Mucosa of descending colon (tissue), 3 donors: Measurements from ENCODE around the gene DDX24. TPM values are rescaled to one million over a fixed set of nuclear protein-coding genes. Genes with fewer than 3 reads are reported as not detected.

Experiments used
- ATAC-seq: fragments of 200-7000 bp; cut with Tn5 transposase; one replicate; pipeline ENCODE4 v1.9.1; 2020; ENCODE audit warnings: mild to moderate bottlenecking, moderate library complexity
- DNase-seq, 3 donors: peaks; one replicate each; pipeline ENCODE4 v3.0.0-alpha.2; 2020
- H3K36me3 ChIP-seq: fragments of 200-600 bp; one replicate; pipeline ENCODE4 v1.8.0; 2021; ENCODE audit warnings: low read depth, mild to moderate bottlenecking
- H3K4me1 ChIP-seq: fragments of 200-600 bp; one replicate; pipeline ENCODE4 v1.8.0; 2021; ENCODE audit warnings: low read depth, mild to moderate bottlenecking
- H3K4me3 ChIP-seq: fragments of 200-600 bp; one replicate; pipeline ENCODE4 v1.8.0; 2021; ENCODE audit warnings: mild to moderate bottlenecking
- H3K9me3 ChIP-seq: fragments of 200-600 bp; one replicate; pipeline ENCODE4 v1.8.0; 2021; ENCODE audit warnings: mild to moderate bottlenecking
- CTCF ChIP-seq: fragments of 200-600 bp; IDR thresholded peaks from one replicate; pipeline ENCODE4 v1.8.0; 2022; ENCODE audit warnings: antibody characterized with exemption, mild to moderate bottlenecking
- intact Hi-C, 2 donors: fragments of 100-400 bp; cut with DNase I in 1 of 2; cut with micrococcal nuclease in 1 of 2; formaldehyde crosslinking; loops; one replicate each; pipeline versions ENCODE4 v1.11.0 to v1.11.1; 2022; cut with DNase I, micrococcal nuclease
- total RNA-seq, 3 donors: library from RNA; stranded (reverse); fragmentation: NEBNext Ultra II Directional in 2 of 3; extraction: Animal tissue kit (Norgen Biotek cat#: 25700) in 2 of 3; gene quantifications; one replicate each; pipeline versions ENCODE4 v1.2.1 to v1.2.4, GENCODE V29; 2021 to 2023
- donor health status: DM: no; HTN: no; CAD: no; lungs with moderate emphysema.
- donor health status: DM: no; HTN: no; CAD: no.
- donor health status: DM: no; HTN: yes; CAD: no.

Gene DDX24
- total RNA-seq, 3 donors from 2014 or later: 90.6 to 197 (median 107) TPM

GRCh38 chr14:93998871-93999403 is 82.1 kb downstream of the DDX24 start:
- intact Hi-C loops: no loop called here
- H3K4me3 ChIP-seq: no peak overlapping the region
- peaks cover 3% of the 10 kb centered on the region for H3K4me1 ChIP-seq
- ATAC-seq (no peak), DNase-seq (no peak)
- TF ChIP-seq CTCF: no peak
- no peaks in the 10 kb centered on the region for H3K36me3 ChIP-seq
- H3K9me3 ChIP-seq: no peaks in the 10 kb centered on the region

Other genes with a start within 250 kb of the DDX24 start
- gene FAM181A, start 153.9 kb downstream of the DDX24 start, total RNA-seq: not detected
- 10 to 100 TPM in 1 of 3 donors, 1 to 10 TPM in 2; 5.2 to 89.1 (median 8.8) TPM for gene ASB2, start 104.6 kb downstream of the DDX24 start, total RNA-seq
- gene CCDC197, start 83.9 kb downstream of the DDX24 start, total RNA-seq: not detected
- gene OTUB2, start 54.9 kb downstream of the DDX24 start, total RNA-seq: 1 to 10 TPM; 1.3 to 3.5 (median 1.4) TPM
- gene IFI27L1, start 108 bp upstream of the DDX24 start, total RNA-seq: 10 to 100 TPM; 19.9 to 29.9 (median 20.6) TPM
- 1,000 to 10,000 TPM in 1 of 3 donors, 100 to 1,000 TPM in 2; 427 to 1,655 (median 710) TPM for gene IFI27, start 29.5 kb upstream of the DDX24 start, total RNA-seq
- 10 to 100 TPM; 22.4 to 25.5 (median 24.3) TPM for gene IFI27L2, start 48.4 kb upstream of the DDX24 start, total RNA-seq
- gene PPP4R4, start 93.1 kb upstream of the DDX24 start, total RNA-seq: under 1 TPM in 1 of 3 donors, not detected in 2; 0.13 TPM
- under 1 TPM; 0.09 to 0.34 (median 0.20) TPM for gene SERPINA10, start 212.1 kb upstream of the DDX24 start, total RNA-seq
- 1 to 10 TPM in 2 of 3 donors, under 1 TPM in 1; 0.44 to 4.7 (median 2.0) TPM for gene SERPINA6, start 242.1 kb upstream of the DDX24 start, total RNA-seq